Peyer's patch (tissue), 4 donors: Measurements from ENCODE around the gene PIGL. TPM values are rescaled to one million over a fixed set of nuclear protein-coding genes. Genes with fewer than 3 reads are reported as not detected.
A peak's percentile ranks its signal among the peaks of the same experiment; 100 is the strongest.
"Not testable (repeated sequence)": the region's sequence is repeated elsewhere in the genome, so short reads cannot be mapped to it uniquely, and the experiment has no call there.

Experiments
- DNase-seq, 3 donors: peaks; one replicate each; pipeline ENCODE4 v3.0.0-alpha.2; 2017 to 2019
- H3K27ac ChIP-seq, 4 donors: fragments of 200-600 bp; sonication (generic); one replicate each; pipeline ENCODE4 v1.5.1; 2016 to 2019
- H3K27me3 ChIP-seq, 2 donors: fragments of 200-600 bp; sonication (generic); one replicate each; pipeline ENCODE4 v1.5.1; 2019
- H3K36me3 ChIP-seq, 3 donors: fragments of 200-600 bp; sonication (generic); one replicate each; pipeline ENCODE4 v1.5.1; 2016 to 2019
- H3K4me1 ChIP-seq, 4 donors: fragments of 200-600 bp; sonication (generic); one replicate each; pipeline ENCODE4 v1.5.1; 2016 to 2019
- H3K4me3 ChIP-seq, 4 donors: fragments of 200-600 bp; sonication (generic); 1 replicate in 3 of 4; 2 replicates in 1 of 4; pipeline ENCODE4 v1.5.1; 2016 to 2019; ENCODE audit warnings: mild to moderate bottlenecking in 1 of 4
- H3K9me3 ChIP-seq, 4 donors: fragments of 200-600 bp; sonication (generic); one replicate each; pipeline ENCODE4 v1.5.1; 2016 to 2019; ENCODE audit warnings: mild to moderate bottlenecking in 1 of 4
- CTCF ChIP-seq, 6 experiments: fragments of 450-650 bp in 4 of 6; fragments of 200-600 bp in 2 of 6; sonication (generic) in 1 of 6; IDR thresholded peaks; one replicate each; pipeline ENCODE4 v1.5.1; 2017 to 2019; ENCODE audit warnings: antibody characterized with exemption in 6 of 6, mild to moderate bottlenecking in 3 of 6, moderate library complexity in 1 of 6
- POLR2A ChIP-seq, 2 donors: fragments of 450-650 bp; IDR thresholded peaks; one replicate each; pipeline ENCODE4 v1.5.1; 2017; ENCODE audit warnings: antibody characterized with exemption in 2 of 2, mild to moderate bottlenecking in 2 of 2, moderate library complexity in 2 of 2
- total RNA-seq, 4 donors: library from RNA; depleted of rRNA; stranded (reverse); fragments of >200 nt; gene quantifications; one replicate each; pipeline ENCODE4 v1.1.0, GENCODE V29; 2016

Gene PIGL
- total RNA-seq, 4 donors from 2014 or later: 77.1 to 491 (median 144) TPM

- Histone ChIP-seq H3K36me3 (no peaks in the 10 kb centered on the region), H3K4me1 (peaks cover 0 to 22% (median 10%) of the 10 kb centered on the region in 4 donors), H3K27me3 (no peaks in the 10 kb centered on the region), H3K27ac (peak within 1 kb of the TSS; percentile 92 to 97 (median 94)), H3K4me3 (peak within 1 kb of the TSS; percentile 69 to 100 (median 89)), H3K9me3 (no peaks in the 10 kb centered on the region)
- TF ChIP-seq POLR2A (IDR thresholded peaks at IDR 0.05) (peak; percentile 79 to 87), CTCF (IDR thresholded peaks at IDR 0.05) (peak in 4 of 6 experiments; percentile 29 to 54 (median 41))
- peak; percentile 86 to 96 (median 94) for DNase-seq
Observed at GRCh38 chr17:16215273-16215964, 1.6 kb upstream of the PIGL start, which contains the start of gene NCOR1. Gene NCOR1 (minus strand): TSS chr17:16215534. CDS start chr17:16194569, 20,965 bp downstream.

GRCh38 chr17:16215965-16216316, 1.1 kb upstream of the PIGL start:
- peak in 2 of 3 donors; percentile 47 to 72 for DNase-seq
- H3K9me3 ChIP-seq: no peaks in the 10 kb centered on the region
- no peak for TF ChIP-seq CTCF (IDR thresholded peaks at IDR 0.05)
- H3K27me3 ChIP-seq: no peaks in the 10 kb centered on the region
- no peaks in the 10 kb centered on the region for H3K36me3 ChIP-seq
- H3K4me1 ChIP-seq: peaks cover 0 to 22% (median 10%) of the 10 kb centered on the region in 4 donors
- H3K27ac ChIP-seq: peak overlapping the region; percentile 92 to 97 (median 94)
- peak overlapping the region; percentile 69 to 100 (median 89) for H3K4me3 ChIP-seq

GRCh38 chr17:16216341-16217001, 539 bp upstream of the PIGL start:
- H3K4me1 ChIP-seq: peaks cover 0 to 22% (median 8%) of the 10 kb centered on the region in 4 donors
- H3K4me3 ChIP-seq: peak overlapping the region; percentile 69 to 100 (median 89)
- peak overlapping the region; percentile 92 to 97 (median 94) for H3K27ac ChIP-seq
- DNase-seq, H3K27me3 ChIP-seq, H3K9me3 ChIP-seq, H3K36me3 ChIP-seq: not testable (repeated sequence)

- peaks cover 0 to 13% (median 0%) of the 10 kb centered on the region in 4 donors for H3K4me1 ChIP-seq
- TF ChIP-seq CTCF (IDR thresholded peaks at IDR 0.05): no peak
- no peak for TF ChIP-seq POLR2A (IDR thresholded peaks at IDR 0.05)
- H3K27me3 ChIP-seq: no peaks in the 10 kb centered on the region
- H3K4me3 ChIP-seq: no peak overlapping the region
- no peaks in the 10 kb centered on the region for H3K9me3 ChIP-seq
- no peak overlapping the region for H3K27ac ChIP-seq
- no peaks in the 10 kb centered on the region for H3K36me3 ChIP-seq
- DNase-seq: no peak
Observed at GRCh38 chr17:16222406-16222805, 5.4 kb downstream of the PIGL start.

GRCh38 chr17:16229912-16230561, 13.0 kb downstream of the PIGL start:
- H3K4me1 ChIP-seq, DNase-seq, H3K9me3 ChIP-seq, H3K27ac ChIP-seq, H3K4me3 ChIP-seq, H3K36me3 ChIP-seq, H3K27me3 ChIP-seq: not testable (repeated sequence)

- TF ChIP-seq CTCF (IDR thresholded peaks at IDR 0.05) (no peak), POLR2A (IDR thresholded peaks at IDR 0.05) (no peak)
- DNase-seq: no peak
- H3K27ac ChIP-seq: no peak overlapping the region
- peaks cover 0 to 8% (median 0%) of the 10 kb centered on the region in 3 donors for H3K36me3 ChIP-seq
- H3K9me3 ChIP-seq: no peaks in the 10 kb centered on the region
- H3K4me1 ChIP-seq: peaks cover 0 to 5% (median 0%) of the 10 kb centered on the region in 4 donors
- H3K4me3 ChIP-seq: no peak overlapping the region
- H3K27me3 ChIP-seq: no peaks in the 10 kb centered on the region
Observed at GRCh38 chr17:16232391-16232790, 15.4 kb downstream of the PIGL start.
